ENCODE results near the gene LRRC41.
"Not testable (repeated sequence)": the region's sequence is repeated elsewhere in the genome, so short reads cannot be mapped to it uniquely, and the experiment has no call there.

LRRC41 gene

GRCh38 chr1:46243831-46244230 lies 59.6 kb downstream of the LRRC41 start:
- not testable (repeated sequence) for DNase-seq

GRCh38 chr1:46242918-46243317 lies 60.5 kb downstream of the LRRC41 start:
- DNase-seq = no peak

GRCh38 chr1:46241733-46242132 lies 61.7 kb downstream of the LRRC41 start:
- not testable (repeated sequence) for DNase-seq

GRCh38 chr1:46238865-46239264 lies 64.6 kb downstream of the LRRC41 start:
- not testable (repeated sequence) for DNase-seq

DNA sequence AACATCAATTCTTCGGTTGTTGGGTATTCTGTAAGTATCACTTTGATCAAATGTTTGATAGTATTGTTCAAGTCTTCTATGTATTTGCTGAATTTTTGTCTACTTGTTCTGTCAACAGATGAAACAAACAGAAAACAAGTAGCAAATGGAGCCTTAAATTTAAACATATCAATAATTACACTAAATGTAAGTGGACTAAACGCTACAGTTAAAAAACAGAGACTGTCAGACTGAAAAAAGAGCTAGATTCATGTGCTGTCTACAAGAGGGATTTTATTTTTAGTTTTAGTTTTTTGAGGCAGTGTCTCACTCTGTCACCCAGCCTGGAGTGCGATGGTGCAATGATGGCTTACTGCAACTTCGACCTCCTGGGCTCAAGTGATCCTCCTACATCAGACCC lies 66.5 kb downstream of the LRRC41 start:
- no peak for DNase-seq

GRCh38 chr1:46231231-46231630 lies 72.2 kb downstream of the LRRC41 start:
- not testable (repeated sequence) for DNase-seq
